ENCODE results near the gene FYTTD1.
A peak's percentile ranks its signal among the peaks of the same experiment; 100 is the strongest.
"Not testable (repeated sequence)": the region's sequence is repeated elsewhere in the genome, so short reads cannot be mapped to it uniquely, and the experiment has no call there.

Gene FYTTD1, protein sequence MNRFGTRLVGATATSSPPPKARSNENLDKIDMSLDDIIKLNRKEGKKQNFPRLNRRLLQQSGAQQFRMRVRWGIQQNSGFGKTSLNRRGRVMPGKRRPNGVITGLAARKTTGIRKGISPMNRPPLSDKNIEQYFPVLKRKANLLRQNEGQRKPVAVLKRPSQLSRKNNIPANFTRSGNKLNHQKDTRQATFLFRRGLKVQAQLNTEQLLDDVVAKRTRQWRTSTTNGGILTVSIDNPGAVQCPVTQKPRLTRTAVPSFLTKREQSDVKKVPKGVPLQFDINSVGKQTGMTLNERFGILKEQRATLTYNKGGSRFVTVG

DNA sequence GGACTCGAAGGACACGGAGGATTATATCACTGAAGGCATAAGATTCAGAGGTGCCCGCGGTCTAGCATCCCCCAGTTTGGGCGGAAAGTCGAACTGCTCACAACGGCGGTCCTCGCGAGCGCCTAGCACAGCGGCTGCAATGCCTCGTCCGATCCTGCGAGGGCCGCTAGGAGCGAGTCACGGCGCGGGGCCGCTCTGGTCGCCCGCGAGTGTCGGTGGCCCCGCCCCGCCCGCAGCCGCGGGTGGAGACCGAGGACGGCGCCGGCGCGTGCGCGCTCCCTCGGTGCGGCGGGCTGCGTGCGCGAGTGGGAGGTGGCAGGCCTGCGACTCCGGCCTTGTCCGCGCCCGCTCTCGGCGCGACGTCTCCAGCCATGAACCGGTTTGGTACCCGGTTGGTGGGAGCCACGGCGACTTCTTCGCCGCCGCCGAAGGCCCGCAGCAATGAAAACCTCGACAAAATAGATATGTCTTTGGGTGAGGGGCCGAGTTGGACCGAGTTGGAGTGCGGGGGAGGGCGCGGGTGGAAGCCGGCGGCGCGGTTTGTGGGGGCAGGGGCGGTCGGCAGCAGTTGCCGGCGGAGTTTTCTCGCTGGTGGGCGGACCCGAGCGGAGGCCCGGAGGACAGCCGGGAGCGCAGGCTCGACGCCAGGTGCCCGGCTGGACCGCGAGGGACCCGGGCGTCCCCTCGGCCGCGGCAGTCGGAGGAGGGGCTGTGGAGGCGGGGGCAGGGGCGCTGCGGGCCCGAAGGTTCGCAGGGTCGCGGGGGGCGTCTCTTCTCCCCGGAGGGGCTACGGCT, at the start of gene FYTTD1:
Gene FYTTD1, plus strand, starts transcription at position 283 of the 795 bp plus-strand sequence. Its CDS starts 89 bp downstream, at position 372.
- no peaks in the 10 kb centered on the region for H3K9me3 ChIP-seq (ENCODE audit: control insufficient read depth, low read depth, low read length)
- H3K4me1 ChIP-seq (ENCODE audit: control insufficient read depth, low read depth, low read length), result peaks cover 9% of the 10 kb centered on the region
- H3K36me3 ChIP-seq (ENCODE audit: control insufficient read depth, low read depth, low read length), result no peaks in the 10 kb centered on the region
- peak within 1 kb of the TSS; percentile 34 for H3K9ac ChIP-seq (ENCODE audit: low read length)
- H3K27ac ChIP-seq (ENCODE audit: low read length), result no peak within 1 kb of the TSS
- H3K4me3 ChIP-seq (ENCODE audit: low read length), result peak within 1 kb of the TSS; percentile 74
- H3K27me3 ChIP-seq (ENCODE audit: control insufficient read depth, insufficient read depth, low read length), result peaks cover 51% of the 10 kb centered on the region

DNA sequence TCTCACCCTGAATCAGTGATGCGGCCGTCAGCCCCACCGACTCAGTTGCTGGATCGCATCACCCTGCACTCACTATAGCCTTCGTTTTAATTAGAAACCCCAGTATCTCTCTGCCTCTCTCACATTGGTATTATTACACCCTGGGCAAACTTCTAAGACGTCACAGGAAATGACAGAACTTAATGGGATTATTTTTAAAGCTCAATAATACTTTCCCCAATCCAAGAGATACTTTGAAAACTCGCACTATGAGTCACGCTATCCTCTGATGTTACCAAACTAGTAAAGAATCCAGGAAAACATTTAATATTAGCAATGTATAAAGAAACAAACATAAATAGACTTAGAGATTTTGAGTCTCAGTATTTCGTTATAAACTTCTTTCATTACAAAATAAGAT, 49.6 kb upstream of the FYTTD1 start:
- Histone ChIP-seq H3K36me3 (ENCODE audit: control insufficient read depth, low read depth, low read length) (peaks cover 15% of the 10 kb centered on the region), H3K27me3 (ENCODE audit: control insufficient read depth, insufficient read depth, low read length) (no peaks in the 10 kb centered on the region), H3K27ac (ENCODE audit: low read length) (no peak overlapping the region), H3K9me3 (ENCODE audit: control insufficient read depth, low read depth, low read length) (no peaks in the 10 kb centered on the region), H3K4me1 (ENCODE audit: control insufficient read depth, low read depth, low read length) (no peaks in the 10 kb centered on the region), H3K4me3 (ENCODE audit: low read length) (no peak overlapping the region), H3K9ac (ENCODE audit: low read length) (no peak overlapping the region)

DNA sequence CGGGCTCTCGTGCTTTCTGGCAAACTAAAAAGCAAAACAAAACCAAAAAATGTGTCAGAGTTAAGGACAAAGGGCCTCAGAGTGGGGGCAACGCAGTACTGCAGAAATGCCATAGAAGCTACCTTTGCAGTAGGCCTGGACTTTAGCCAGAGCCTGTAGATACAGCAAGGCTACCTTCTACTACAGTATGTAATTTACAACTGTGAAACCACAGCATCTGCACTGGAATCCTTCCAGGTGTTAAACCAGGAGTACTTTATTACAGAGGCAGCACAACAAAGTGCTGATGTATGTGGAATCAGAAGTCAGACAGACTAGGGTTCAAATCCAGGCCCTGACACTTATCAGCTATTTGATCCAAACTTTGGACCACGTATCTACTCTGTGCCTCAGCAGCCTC, 47.8 kb upstream of the FYTTD1 start:
- Histone ChIP-seq H3K27ac (ENCODE audit: low read length) (no peak overlapping the region), H3K9ac (ENCODE audit: low read length) (no peak overlapping the region), H3K9me3 (ENCODE audit: control insufficient read depth, low read depth, low read length) (no peaks in the 10 kb centered on the region), H3K27me3 (ENCODE audit: control insufficient read depth, insufficient read depth, low read length) (no peaks in the 10 kb centered on the region), H3K4me1 (ENCODE audit: control insufficient read depth, low read depth, low read length) (no peaks in the 10 kb centered on the region), H3K36me3 (ENCODE audit: control insufficient read depth, low read depth, low read length) (peaks cover 15% of the 10 kb centered on the region), H3K4me3 (ENCODE audit: low read length) (no peak overlapping the region)

DNA sequence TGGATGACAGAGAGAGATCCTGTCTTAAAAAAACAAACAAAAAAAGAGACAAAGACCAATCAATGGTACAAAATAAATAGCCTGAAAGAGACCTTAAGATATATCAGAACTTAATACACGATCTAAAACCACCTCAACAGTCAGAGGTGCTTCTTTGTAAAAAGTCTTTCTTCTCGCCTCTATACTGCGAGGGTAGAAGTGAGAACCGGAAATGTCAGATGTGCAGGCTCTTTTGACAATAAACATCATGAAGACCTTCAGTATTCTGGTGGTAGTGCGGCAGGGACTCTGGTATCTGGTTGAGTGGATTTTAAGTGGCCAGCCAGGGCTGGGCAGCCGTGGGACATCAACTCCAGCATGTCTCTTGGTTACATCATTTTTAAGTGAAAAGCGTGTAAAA, 43.0 kb upstream of the FYTTD1 start:
- no peaks in the 10 kb centered on the region for H3K9me3 ChIP-seq (ENCODE audit: control insufficient read depth, low read depth, low read length)
- H3K4me3 ChIP-seq (ENCODE audit: low read length), result no peak overlapping the region
- peaks cover 9% of the 10 kb centered on the region for H3K36me3 ChIP-seq (ENCODE audit: control insufficient read depth, low read depth, low read length)
- H3K27ac ChIP-seq (ENCODE audit: low read length), result no peak overlapping the region
- no peaks in the 10 kb centered on the region for H3K4me1 ChIP-seq (ENCODE audit: control insufficient read depth, low read depth, low read length)
- H3K27me3 ChIP-seq (ENCODE audit: control insufficient read depth, insufficient read depth, low read length), result no peaks in the 10 kb centered on the region
- H3K9ac ChIP-seq (ENCODE audit: low read length), result no peak overlapping the region

DNA sequence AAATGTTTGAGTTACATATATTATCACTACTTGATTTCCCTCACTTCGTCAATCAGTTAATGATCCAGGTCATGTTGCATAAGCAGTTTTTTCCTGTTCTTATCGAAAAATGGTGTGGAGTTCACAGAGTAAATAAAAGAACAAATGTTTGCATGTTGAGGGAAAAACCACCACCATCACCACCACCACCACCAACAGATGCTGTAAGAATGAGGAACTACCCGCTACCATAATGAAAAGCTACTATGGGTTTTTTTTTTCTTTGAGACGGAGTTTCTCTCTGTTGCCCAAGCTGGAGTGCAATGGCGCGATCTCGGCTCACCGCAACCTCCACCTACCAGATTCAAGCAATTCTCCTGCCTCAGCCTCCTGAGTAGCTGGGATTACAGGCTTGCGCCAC, 40.5 kb upstream of the FYTTD1 start:
- Histone ChIP-seq H3K27me3 (ENCODE audit: control insufficient read depth, insufficient read depth, low read length) (no peaks in the 10 kb centered on the region), H3K4me1 (ENCODE audit: control insufficient read depth, low read depth, low read length) (peaks cover 7% of the 10 kb centered on the region), H3K27ac (ENCODE audit: low read length) (no peak overlapping the region), H3K9ac (ENCODE audit: low read length) (no peak overlapping the region), H3K36me3 (ENCODE audit: control insufficient read depth, low read depth, low read length) (peaks cover under 1% of the 10 kb centered on the region), H3K9me3 (ENCODE audit: control insufficient read depth, low read depth, low read length) (no peaks in the 10 kb centered on the region), H3K4me3 (ENCODE audit: low read length) (no peak overlapping the region)

DNA sequence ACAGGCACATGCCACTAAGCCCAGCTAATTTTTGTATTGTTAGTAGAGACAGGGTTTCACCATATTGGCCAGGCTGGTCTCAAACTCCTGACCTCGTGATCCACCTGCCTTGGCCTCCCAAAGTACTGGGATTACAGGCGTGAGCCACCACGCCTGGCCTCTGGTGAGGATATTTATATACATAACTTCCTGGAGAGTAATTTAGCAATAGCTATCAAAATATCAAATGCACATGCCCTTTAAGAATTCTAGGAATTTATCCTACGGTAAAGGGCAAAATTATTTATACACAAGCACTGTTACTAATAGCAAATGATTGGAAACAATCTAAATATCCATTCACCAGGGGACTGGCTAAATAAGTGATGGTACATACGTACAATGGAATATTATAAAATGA, 38.7 kb upstream of the FYTTD1 start:
- not testable (repeated sequence) for H3K27me3 ChIP-seq (ENCODE audit: control insufficient read depth, insufficient read depth, low read length); H3K9ac ChIP-seq (ENCODE audit: low read length); H3K4me1 ChIP-seq (ENCODE audit: control insufficient read depth, low read depth, low read length); H3K9me3 ChIP-seq (ENCODE audit: control insufficient read depth, low read depth, low read length); H3K36me3 ChIP-seq (ENCODE audit: control insufficient read depth, low read depth, low read length); H3K4me3 ChIP-seq (ENCODE audit: low read length); H3K27ac ChIP-seq (ENCODE audit: low read length)

DNA sequence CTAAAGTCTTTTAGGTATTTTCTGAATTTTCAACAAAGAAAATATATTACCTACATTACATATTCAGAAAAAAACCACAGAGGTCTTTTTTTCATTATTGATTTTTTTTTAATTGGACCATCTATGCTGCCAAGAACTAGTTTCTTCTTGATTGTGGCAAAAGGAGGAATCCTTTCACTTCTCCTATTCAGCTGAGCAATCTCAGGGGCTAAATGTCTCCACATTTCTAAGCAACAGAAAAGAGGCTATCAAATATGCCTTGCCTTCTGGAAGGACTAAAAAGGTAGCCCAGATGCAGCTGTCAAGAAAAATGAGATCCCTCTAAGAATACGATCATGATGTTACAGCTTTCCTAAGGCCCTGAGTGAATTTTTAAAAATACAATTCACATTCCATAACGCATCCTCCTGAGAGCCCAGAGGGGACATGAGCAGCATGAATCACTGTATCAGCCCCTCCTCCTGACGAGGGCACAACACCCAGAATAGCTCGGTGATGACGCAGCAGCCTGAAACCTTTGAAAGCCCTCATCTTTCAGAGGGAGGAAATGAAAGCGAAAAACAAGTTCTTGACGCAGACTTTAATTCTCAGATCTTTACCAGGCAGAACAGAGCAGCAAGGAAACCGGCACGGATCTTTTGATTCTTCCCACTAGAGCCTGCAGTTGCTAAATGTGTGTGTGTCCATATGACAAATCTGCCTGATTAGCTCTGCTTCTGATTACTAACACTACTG, 37.5 kb upstream of the FYTTD1 start:
- peak overlapping the region; percentile 12 for H3K9ac ChIP-seq (ENCODE audit: low read length)
- no peaks in the 10 kb centered on the region for H3K9me3 ChIP-seq (ENCODE audit: control insufficient read depth, low read depth, low read length)
- no peaks in the 10 kb centered on the region for H3K27me3 ChIP-seq (ENCODE audit: control insufficient read depth, insufficient read depth, low read length)
- peaks cover 7% of the 10 kb centered on the region for H3K4me1 ChIP-seq (ENCODE audit: control insufficient read depth, low read depth, low read length)
- H3K36me3 ChIP-seq (ENCODE audit: control insufficient read depth, low read depth, low read length), result peaks cover 4% of the 10 kb centered on the region
- no peak overlapping the region for H3K27ac ChIP-seq (ENCODE audit: low read length)
- H3K4me3 ChIP-seq (ENCODE audit: low read length), result peak overlapping the region; percentile 13

DNA sequence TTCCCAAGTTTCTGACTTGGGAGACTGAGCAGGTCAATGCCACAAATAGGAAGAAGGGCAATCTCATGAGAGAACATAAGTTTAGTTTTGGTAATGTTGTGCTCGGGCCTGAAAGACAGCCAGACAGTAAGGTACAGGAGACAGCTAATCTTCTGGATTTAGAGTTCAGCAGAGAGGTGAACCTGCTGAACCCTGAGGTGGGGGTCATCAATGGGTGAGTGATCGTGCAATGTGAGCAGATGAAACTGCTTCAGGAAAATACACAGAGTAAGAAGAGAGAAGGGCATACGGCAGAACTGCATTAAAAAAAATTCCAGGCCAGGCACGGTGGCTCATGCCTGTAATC, 36.2 kb upstream of the FYTTD1 start:
- peaks cover 4% of the 10 kb centered on the region for H3K36me3 ChIP-seq (ENCODE audit: control insufficient read depth, low read depth, low read length)

DNA sequence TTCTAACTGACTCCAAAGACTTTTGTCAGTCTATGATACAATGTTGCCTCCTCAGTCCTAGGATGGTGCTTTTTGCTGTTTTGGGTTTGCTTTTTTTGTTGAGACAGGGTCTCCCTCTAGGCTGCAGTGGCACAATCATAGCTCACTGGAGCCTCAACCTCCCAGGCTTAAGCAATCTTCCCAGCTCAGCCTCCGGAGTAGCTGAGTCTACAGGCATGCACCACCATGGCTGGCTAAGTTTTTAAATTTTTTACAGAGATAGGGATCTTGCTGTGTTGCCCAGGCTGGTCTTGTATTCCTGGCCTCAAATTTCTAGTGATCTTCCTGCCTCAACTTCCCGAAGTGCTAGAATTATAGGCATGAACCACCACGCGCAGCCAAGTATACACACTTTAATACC, 35.4 kb upstream of the FYTTD1 start:
- H3K9ac ChIP-seq (ENCODE audit: low read length), result no peak overlapping the region
- peaks cover 4% of the 10 kb centered on the region for H3K36me3 ChIP-seq (ENCODE audit: control insufficient read depth, low read depth, low read length)
- peaks cover 7% of the 10 kb centered on the region for H3K4me1 ChIP-seq (ENCODE audit: control insufficient read depth, low read depth, low read length)
- no peak overlapping the region for H3K27ac ChIP-seq (ENCODE audit: low read length)
- H3K4me3 ChIP-seq (ENCODE audit: low read length), result no peak overlapping the region
- no peaks in the 10 kb centered on the region for H3K27me3 ChIP-seq (ENCODE audit: control insufficient read depth, insufficient read depth, low read length)
- H3K9me3 ChIP-seq (ENCODE audit: control insufficient read depth, low read depth, low read length), result no peaks in the 10 kb centered on the region

More for the DNA sequence above, 36.2 kb upstream of the FYTTD1 start:
- Histone ChIP-seq H3K27ac (ENCODE audit: low read length) (no peak overlapping the region), H3K9me3 (ENCODE audit: control insufficient read depth, low read depth, low read length) (no peaks in the 10 kb centered on the region), H3K4me1 (ENCODE audit: control insufficient read depth, low read depth, low read length) (peaks cover 7% of the 10 kb centered on the region), H3K4me3 (ENCODE audit: low read length) (no peak overlapping the region), H3K9ac (ENCODE audit: low read length) (no peak overlapping the region), H3K27me3 (ENCODE audit: control insufficient read depth, insufficient read depth, low read length) (no peaks in the 10 kb centered on the region)

DNA sequence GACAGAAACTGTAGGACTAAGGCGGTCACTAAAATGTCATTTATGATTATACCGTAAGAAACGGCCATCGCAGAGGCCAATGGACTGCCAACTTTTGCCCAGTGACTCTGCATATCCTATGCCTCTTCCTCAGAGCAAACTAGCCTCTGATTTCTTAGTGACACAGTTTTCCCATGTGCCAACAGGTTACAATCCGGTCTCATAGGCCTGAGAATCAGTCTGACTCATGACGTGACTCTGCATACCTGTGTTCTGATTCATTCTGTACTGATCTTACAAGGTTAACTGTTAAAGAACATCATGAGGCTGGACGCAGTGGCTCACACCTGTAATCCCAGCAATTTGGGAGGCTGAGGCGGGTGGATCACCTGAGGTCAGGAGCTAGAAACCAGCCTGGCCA, 30.8 kb upstream of the FYTTD1 start:
- H3K4me3 ChIP-seq (ENCODE audit: low read length), result no peak overlapping the region
- no peaks in the 10 kb centered on the region for H3K4me1 ChIP-seq (ENCODE audit: control insufficient read depth, low read depth, low read length)
- no peak overlapping the region for H3K9ac ChIP-seq (ENCODE audit: low read length)
- H3K27ac ChIP-seq (ENCODE audit: low read length), result no peak overlapping the region
- H3K9me3 ChIP-seq (ENCODE audit: control insufficient read depth, low read depth, low read length), result no peaks in the 10 kb centered on the region
- H3K27me3 ChIP-seq (ENCODE audit: control insufficient read depth, insufficient read depth, low read length), result no peaks in the 10 kb centered on the region
- H3K36me3 ChIP-seq (ENCODE audit: control insufficient read depth, low read depth, low read length), result peaks cover 4% of the 10 kb centered on the region

DNA sequence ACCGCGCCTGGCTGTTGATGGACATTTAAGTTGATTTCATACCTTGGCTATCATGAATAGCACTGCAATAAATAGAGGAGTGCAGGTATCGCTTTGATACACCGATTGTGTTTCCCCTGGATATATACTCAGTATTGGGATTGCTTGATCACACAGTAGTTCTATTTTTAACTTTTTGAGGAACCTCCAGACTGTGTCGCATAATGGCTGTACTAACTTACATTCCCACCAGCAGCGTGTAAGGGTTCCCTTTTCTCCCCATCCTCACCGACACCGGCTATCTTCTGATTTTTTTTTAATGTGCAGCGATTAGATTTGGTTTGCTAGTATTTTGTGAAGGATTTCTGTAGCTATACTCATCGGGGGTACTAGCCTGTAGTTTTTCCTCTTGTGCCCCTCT, 29.0 kb upstream of the FYTTD1 start:
- no peak overlapping the region for H3K4me3 ChIP-seq (ENCODE audit: low read length)

More for the DNA sequence above, 29.0 kb upstream of the FYTTD1 start:
- no peaks in the 10 kb centered on the region for H3K4me1 ChIP-seq (ENCODE audit: control insufficient read depth, low read depth, low read length)
- no peak overlapping the region for H3K27ac ChIP-seq (ENCODE audit: low read length)
- no peaks in the 10 kb centered on the region for H3K27me3 ChIP-seq (ENCODE audit: control insufficient read depth, insufficient read depth, low read length)
- no peak overlapping the region for H3K9ac ChIP-seq (ENCODE audit: low read length)
- peaks cover 4% of the 10 kb centered on the region for H3K36me3 ChIP-seq (ENCODE audit: control insufficient read depth, low read depth, low read length)
- no peaks in the 10 kb centered on the region for H3K9me3 ChIP-seq (ENCODE audit: control insufficient read depth, low read depth, low read length)
